K562 (cell line): ENCODE measurements around the gene POC1B. TPM values are rescaled to one million over a fixed set of nuclear protein-coding genes. Genes with fewer than 3 reads are reported as not detected.
A peak's percentile ranks its signal among the peaks of the same experiment; 100 is the strongest.

ENCODE experiments used
- ATAC-seq: fragments of 200-7000 bp; cut with Tn5 transposase; 3 replicates; pipeline ENCODE4 v1.9.1; 2020; ENCODE audit warnings: moderate library complexity
- BruUV-seq: library from RNA; stranded (reverse); fragments of 400-500 nt; replicated peaks from 2 replicates; lab custom pipeline; 2021; lab: Mats Ljungman, UMichigan
- CTCF ChIA-PET: fragments of 300-600 bp; formaldehyde crosslinking; extraction: SDS; loops from one replicate; lab custom pipeline; 2021; ENCODE audit warnings: low intra/inter-chr PET ratio; lab: Yijun Ruan, JAX
- POLR2A ChIA-PET: fragments of 300-600, 350-650 bp; sonication (Branson Sonifier 250); formaldehyde crosslinking; extraction: SDS; loops from one replicate; lab custom pipeline; 2021; ENCODE audit warnings: antibody characterized with exemption, inconsistent platforms; lab: Yijun Ruan, JAX
- DNase-seq, 4 experiments: peaks; one replicate each; pipeline versions ENCODE4 v3.0.0 to v3.0.0-alpha.2; 2011 to 2018; ENCODE audit warnings: low spot score in 3 of 4, mixed read lengths in 3 of 4; ENCODE audit errors: extremely low read depth in 1 of 4
- FAIRE-seq: peaks from 2 replicates; lab custom pipeline; 2011; peaks lifted over from hg19 to GRCh38; lab: Jason Lieb, UNC
- H2AFZ ChIP-seq: 2 replicates; pipeline ENCODE4 v1.6.0; 2011; ENCODE audit warnings: low read depth, low read length, control low read depth, inconsistent platforms
- H3K27ac ChIP-seq: fragments of 200-600 bp; 3 replicates; pipeline ENCODE4 v1.8.0; 2011; ENCODE audit warnings: low read depth, mild to moderate bottlenecking, control low read depth, inconsistent platforms, low read length, moderate library complexity, mixed read lengths; ENCODE audit errors: extremely low read depth
- H3K27me3 ChIP-seq, 2 experiments: fragments of 300-600 bp in 1 of 2; 2 replicates in 1 of 2; 3 replicates in 1 of 2; pipeline versions ENCODE4 v1.6.0 to v1.8.0; 2011; ENCODE audit warnings: inconsistent platforms in 2 of 2, low read length in 2 of 2, mild to moderate bottlenecking in 1 of 2, mixed read lengths in 1 of 2, moderate library complexity in 1 of 2; ENCODE audit not compliant: control insufficient read depth in 2 of 2, insufficient read depth in 2 of 2
- H3K36me3 ChIP-seq: fragments of 300-600 bp; 3 replicates; pipeline ENCODE4 v1.8.0; 2011; ENCODE audit warnings: mild to moderate bottlenecking, low read length, inconsistent platforms; ENCODE audit not compliant: control insufficient read depth, insufficient read depth
- H3K4me1 ChIP-seq, 2 experiments: fragments of 200-600 bp in 1 of 2; replicated peaks in 1 of 2; 2 replicates in 1 of 2; 3 replicates in 1 of 2; pipeline versions ENCODE4 v1.5.1 to v1.8.0; 2011; ENCODE audit warnings: inconsistent platforms in 2 of 2, low read length in 2 of 2, mild to moderate bottlenecking in 1 of 2, mixed read lengths in 1 of 2, moderate library complexity in 1 of 2; ENCODE audit not compliant: control insufficient read depth in 2 of 2, insufficient read depth in 2 of 2
- H3K4me2 ChIP-seq: 2 replicates; pipeline ENCODE4 v1.6.1; 2011; ENCODE audit warnings: low read length, control low read depth, inconsistent platforms, mixed read lengths; ENCODE audit not compliant: insufficient read depth
- H3K4me3 ChIP-seq: fragments of 200-600 bp; sonication (generic), shearing (Covaris generic); 2 replicates; pipeline ENCODE4 v1.5.1; 2016; ENCODE audit warnings: control low read depth, inconsistent platforms
- H3K79me2 ChIP-seq: fragments of 200-600 bp; 3 replicates; pipeline ENCODE4 v1.8.0; 2011; ENCODE audit warnings: low read length, inconsistent platforms; ENCODE audit not compliant: control insufficient read depth, insufficient read depth
- H3K9ac ChIP-seq, 2 experiments: 2 replicates each; pipeline versions ENCODE4 v1.6.0 to v1.6.1; 2011; ENCODE audit warnings: low read depth in 2 of 2, low read length in 2 of 2, control low read depth in 1 of 2, inconsistent platforms in 1 of 2, mild to moderate bottlenecking in 1 of 2, mixed read lengths in 1 of 2; ENCODE audit not compliant: insufficient read depth in 1 of 2
- H3K9me1 ChIP-seq: one replicate; pipeline ENCODE4 v1.6.0; 2011; ENCODE audit warnings: inconsistent platforms, mild to moderate bottlenecking, low read length, moderate library complexity; ENCODE audit not compliant: control insufficient read depth, insufficient read depth
- H3K9me3 ChIP-seq: replicated peaks from 2 replicates; pipeline ENCODE4 v1.5.1; 2011; ENCODE audit warnings: low read depth, low read length, inconsistent platforms; ENCODE audit not compliant: control insufficient read depth, insufficient read depth
- H4K20me1 ChIP-seq: replicated peaks from 2 replicates; pipeline ENCODE4 v1.6.1; 2011; ENCODE audit warnings: low read length, inconsistent platforms, mixed read lengths; ENCODE audit not compliant: control insufficient read depth, insufficient read depth
- SPI1 ChIP-seq: IDR thresholded peaks from 2 replicates; pipeline ENCODE4 v1.6.1; 2011; ENCODE audit warnings: low read depth, low read length, control low read depth, borderline replicate concordance
- WGBS: fragments of 100-300 bp; shearing (Covaris generic); methylation state at CpG from one replicate; pipeline ENCODE4 v1.1.6; 2016; ENCODE audit warnings: low coverage, mixed read lengths; ENCODE audit not compliant: insufficient coverage; ENCODE audit errors: missing lambda C conversion rate; 5-methylcytosine and 5-hydroxymethylcytosine counted together
- in situ Hi-C: fragments of 300-500 bp; cut with MboI; formaldehyde crosslinking; loops from 4 replicates; pipeline ENCODE4 v1.15.0; 2018; ENCODE audit warnings: inconsistent platforms, mixed read lengths
- intact Hi-C: fragments of 100-400 bp; cut with micrococcal nuclease; formaldehyde crosslinking; loops from 2 replicates; pipeline ENCODE4 v1.14.2; 2022
- polyA plus RNA-seq, 8 experiments: library from polyadenylated mRNA; depleted of rRNA in 4 of 8; stranded (reverse) in 5 of 8; unstranded in 3 of 8; fragments of >200 nt; fragmentation: Nextera tagmentation in 2 of 8; fragmentation: Illumina TruSeq in 1 of 8; extraction: Ambion mirVana in 2 of 8; extraction: Trizol in 1 of 8; gene quantifications; 2 replicates each; pipeline versions ENCODE4 v1.2.1 to v1.2.3, GENCODE V29; 2011 to 2014; ENCODE audit warnings: inconsistent platforms in 1 of 8, missing spikeins in 1 of 8
- total RNA-seq, 7 experiments: library from RNA; depleted of rRNA in 6 of 7; stranded (reverse); fragments of >200 nt in 6 of 7; fragmentation: Illumina TruSeq in 2 of 7; extraction: Trizol in 2 of 7; gene quantifications; 2 replicates each; pipeline versions ENCODE4 v1.2.1 to v1.2.3, GENCODE V29; 2011 to 2021; ENCODE audit warnings: low replicate concordance in 1 of 7
- TF ChIP-seq, protein P1 (sequence below): fragments of 450-650 bp; IDR thresholded peaks from 2 replicates; pipeline ENCODE4 v1.6.1; 2016; ENCODE audit warnings: mild to moderate bottlenecking, moderate library complexity

Gene POC1B
- total and polyA plus RNA-seq, 9 of the 15 experiments (the other 6 are each of a cell fraction or from before 2014, with no cell fraction given) = 4.5 to 16.1 (median 10.4) TPM

GRCh38 chr12:89433634-89434033 is 92.2 kb downstream of the POC1B start:
- CTCF ChIA-PET = no interaction called here
- TF ChIP-seq, protein P1, sequence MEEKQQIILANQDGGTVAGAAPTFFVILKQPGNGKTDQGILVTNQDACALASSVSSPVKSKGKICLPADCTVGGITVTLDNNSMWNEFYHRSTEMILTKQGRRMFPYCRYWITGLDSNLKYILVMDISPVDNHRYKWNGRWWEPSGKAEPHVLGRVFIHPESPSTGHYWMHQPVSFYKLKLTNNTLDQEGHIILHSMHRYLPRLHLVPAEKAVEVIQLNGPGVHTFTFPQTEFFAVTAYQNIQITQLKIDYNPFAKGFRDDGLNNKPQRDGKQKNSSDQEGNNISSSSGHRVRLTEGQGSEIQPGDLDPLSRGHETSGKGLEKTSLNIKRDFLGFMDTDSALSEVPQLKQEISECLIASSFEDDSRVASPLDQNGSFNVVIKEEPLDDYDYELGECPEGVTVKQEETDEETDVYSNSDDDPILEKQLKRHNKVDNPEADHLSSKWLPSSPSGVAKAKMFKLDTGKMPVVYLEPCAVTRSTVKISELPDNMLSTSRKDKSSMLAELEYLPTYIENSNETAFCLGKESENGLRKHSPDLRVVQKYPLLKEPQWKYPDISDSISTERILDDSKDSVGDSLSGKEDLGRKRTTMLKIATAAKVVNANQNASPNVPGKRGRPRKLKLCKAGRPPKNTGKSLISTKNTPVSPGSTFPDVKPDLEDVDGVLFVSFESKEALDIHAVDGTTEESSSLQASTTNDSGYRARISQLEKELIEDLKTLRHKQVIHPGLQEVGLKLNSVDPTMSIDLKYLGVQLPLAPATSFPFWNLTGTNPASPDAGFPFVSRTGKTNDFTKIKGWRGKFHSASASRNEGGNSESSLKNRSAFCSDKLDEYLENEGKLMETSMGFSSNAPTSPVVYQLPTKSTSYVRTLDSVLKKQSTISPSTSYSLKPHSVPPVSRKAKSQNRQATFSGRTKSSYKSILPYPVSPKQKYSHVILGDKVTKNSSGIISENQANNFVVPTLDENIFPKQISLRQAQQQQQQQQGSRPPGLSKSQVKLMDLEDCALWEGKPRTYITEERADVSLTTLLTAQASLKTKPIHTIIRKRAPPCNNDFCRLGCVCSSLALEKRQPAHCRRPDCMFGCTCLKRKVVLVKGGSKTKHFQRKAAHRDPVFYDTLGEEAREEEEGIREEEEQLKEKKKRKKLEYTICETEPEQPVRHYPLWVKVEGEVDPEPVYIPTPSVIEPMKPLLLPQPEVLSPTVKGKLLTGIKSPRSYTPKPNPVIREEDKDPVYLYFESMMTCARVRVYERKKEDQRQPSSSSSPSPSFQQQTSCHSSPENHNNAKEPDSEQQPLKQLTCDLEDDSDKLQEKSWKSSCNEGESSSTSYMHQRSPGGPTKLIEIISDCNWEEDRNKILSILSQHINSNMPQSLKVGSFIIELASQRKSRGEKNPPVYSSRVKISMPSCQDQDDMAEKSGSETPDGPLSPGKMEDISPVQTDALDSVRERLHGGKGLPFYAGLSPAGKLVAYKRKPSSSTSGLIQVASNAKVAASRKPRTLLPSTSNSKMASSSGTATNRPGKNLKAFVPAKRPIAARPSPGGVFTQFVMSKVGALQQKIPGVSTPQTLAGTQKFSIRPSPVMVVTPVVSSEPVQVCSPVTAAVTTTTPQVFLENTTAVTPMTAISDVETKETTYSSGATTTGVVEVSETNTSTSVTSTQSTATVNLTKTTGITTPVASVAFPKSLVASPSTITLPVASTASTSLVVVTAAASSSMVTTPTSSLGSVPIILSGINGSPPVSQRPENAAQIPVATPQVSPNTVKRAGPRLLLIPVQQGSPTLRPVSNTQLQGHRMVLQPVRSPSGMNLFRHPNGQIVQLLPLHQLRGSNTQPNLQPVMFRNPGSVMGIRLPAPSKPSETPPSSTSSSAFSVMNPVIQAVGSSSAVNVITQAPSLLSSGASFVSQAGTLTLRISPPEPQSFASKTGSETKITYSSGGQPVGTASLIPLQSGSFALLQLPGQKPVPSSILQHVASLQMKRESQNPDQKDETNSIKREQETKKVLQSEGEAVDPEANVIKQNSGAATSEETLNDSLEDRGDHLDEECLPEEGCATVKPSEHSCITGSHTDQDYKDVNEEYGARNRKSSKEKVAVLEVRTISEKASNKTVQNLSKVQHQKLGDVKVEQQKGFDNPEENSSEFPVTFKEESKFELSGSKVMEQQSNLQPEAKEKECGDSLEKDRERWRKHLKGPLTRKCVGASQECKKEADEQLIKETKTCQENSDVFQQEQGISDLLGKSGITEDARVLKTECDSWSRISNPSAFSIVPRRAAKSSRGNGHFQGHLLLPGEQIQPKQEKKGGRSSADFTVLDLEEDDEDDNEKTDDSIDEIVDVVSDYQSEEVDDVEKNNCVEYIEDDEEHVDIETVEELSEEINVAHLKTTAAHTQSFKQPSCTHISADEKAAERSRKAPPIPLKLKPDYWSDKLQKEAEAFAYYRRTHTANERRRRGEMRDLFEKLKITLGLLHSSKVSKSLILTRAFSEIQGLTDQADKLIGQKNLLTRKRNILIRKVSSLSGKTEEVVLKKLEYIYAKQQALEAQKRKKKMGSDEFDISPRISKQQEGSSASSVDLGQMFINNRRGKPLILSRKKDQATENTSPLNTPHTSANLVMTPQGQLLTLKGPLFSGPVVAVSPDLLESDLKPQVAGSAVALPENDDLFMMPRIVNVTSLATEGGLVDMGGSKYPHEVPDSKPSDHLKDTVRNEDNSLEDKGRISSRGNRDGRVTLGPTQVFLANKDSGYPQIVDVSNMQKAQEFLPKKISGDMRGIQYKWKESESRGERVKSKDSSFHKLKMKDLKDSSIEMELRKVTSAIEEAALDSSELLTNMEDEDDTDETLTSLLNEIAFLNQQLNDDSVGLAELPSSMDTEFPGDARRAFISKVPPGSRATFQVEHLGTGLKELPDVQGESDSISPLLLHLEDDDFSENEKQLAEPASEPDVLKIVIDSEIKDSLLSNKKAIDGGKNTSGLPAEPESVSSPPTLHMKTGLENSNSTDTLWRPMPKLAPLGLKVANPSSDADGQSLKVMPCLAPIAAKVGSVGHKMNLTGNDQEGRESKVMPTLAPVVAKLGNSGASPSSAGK = no peak
- TF ChIP-seq SPI1 = 0 out of 2 replicates have a peak, but pooled peaks have one; percentile 24
- TF ChIP-seq, all 486 proteins: peak for 1
- no peaks in the 10 kb centered on the region for H4K20me1 ChIP-seq
- intact Hi-C loops = no loop called here
- no peak overlapping the region for H3K4me3 ChIP-seq
- no peak for DNase-seq
- no peaks in the 10 kb centered on the region for H3K9me1 ChIP-seq
- in situ Hi-C loops = no loop called here
- no peak overlapping the region for H3K4me2 ChIP-seq
- H3K79me2 ChIP-seq = no peaks in the 10 kb centered on the region
- BruUV-seq = no TSS peak
- no peaks in the 10 kb centered on the region for H3K4me1 ChIP-seq
- H3K36me3 ChIP-seq = no peaks in the 10 kb centered on the region
- no peaks in the 10 kb centered on the region; a peak in 1 of 5 replicates for H3K27me3 ChIP-seq
- H2AFZ ChIP-seq = no peak overlapping the region
- WGBS = 4% methylated on average over 4 of the region's 4 CpGs
- no peak overlapping the region for H3K9ac ChIP-seq
- peak; percentile 48 for FAIRE-seq
- POLR2A ChIA-PET = no interaction called here
- no peak for ATAC-seq
- H3K27ac ChIP-seq = no peak overlapping the region
- H3K9me3 ChIP-seq = no peaks in the 10 kb centered on the region
